Activated naive CD8-positive, alpha-beta T cell (primary cell): Measurements from ENCODE around the gene MYO5B.

ENCODE experiments used
- H3K27ac Mint-ChIP-seq: one replicate; pipeline ENCODE4 v1.8.0; 2021; ENCODE audit warnings: mixed read lengths
- H3K27me3 Mint-ChIP-seq: one replicate; pipeline ENCODE4 v1.8.0; 2021; ENCODE audit warnings: mixed read lengths
- H3K36me3 Mint-ChIP-seq: one replicate; pipeline ENCODE4 v1.8.0; 2021; ENCODE audit warnings: mixed read lengths
- H3K4me1 Mint-ChIP-seq: one replicate; pipeline ENCODE4 v1.8.0; 2021; ENCODE audit warnings: low read depth, mixed read lengths
- H3K4me3 Mint-ChIP-seq: one replicate; pipeline ENCODE4 v1.8.0; 2021; ENCODE audit warnings: mild to moderate bottlenecking, mixed read lengths
- H3K9me3 Mint-ChIP-seq: one replicate; pipeline ENCODE4 v1.8.0; 2021; ENCODE audit warnings: low read depth, mixed read lengths

Gene MYO5B

DNA sequence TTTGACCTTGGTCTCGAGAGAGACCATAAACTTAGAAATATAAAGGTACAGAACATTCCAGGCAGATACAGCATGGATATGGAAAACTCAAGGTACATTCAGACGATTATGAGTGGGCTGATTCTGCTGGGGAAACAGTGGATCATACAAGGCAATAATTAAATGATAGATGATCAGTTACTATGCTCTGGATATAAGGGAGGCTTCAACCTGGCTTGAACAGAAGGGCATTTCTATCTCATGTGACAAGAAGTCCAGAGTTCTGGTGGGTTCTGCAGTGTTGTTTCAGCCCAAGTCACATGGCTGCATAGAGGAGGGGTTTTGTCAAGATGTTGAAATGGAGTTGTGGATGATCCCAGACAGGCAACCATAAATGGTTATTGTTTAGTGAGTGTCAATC is 23.5 kb downstream of the MYO5B start:
- H3K9me3 Mint-ChIP-seq: no peaks in the 10 kb centered on the region
- H3K36me3 Mint-ChIP-seq: no peaks in the 10 kb centered on the region
- H3K27me3 Mint-ChIP-seq: peaks cover 11% of the 10 kb centered on the region
- H3K27ac Mint-ChIP-seq: no peak overlapping the region
- H3K4me3 Mint-ChIP-seq: no peak overlapping the region
- no peaks in the 10 kb centered on the region for H3K4me1 Mint-ChIP-seq

DNA sequence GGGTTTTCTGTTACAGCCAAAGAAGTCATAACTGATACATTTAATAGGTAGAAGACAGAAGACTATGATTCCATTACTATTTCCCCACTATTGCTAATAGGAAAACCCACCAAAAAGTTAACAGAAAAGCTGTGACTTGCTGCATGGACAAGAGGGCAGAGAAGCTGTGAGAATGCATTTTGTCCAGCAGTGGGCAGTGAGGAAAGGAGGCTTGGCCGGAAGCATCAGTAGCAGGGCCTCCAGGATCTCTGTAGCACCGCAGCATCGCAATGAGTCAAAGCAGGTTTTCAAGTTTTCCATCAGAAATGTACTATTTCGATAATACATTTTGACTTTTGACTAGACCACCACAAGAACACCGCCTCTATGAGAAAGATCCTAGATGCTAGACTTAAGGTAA is 24.9 kb downstream of the MYO5B start:
- H3K9me3 Mint-ChIP-seq: no peaks in the 10 kb centered on the region
- no peaks in the 10 kb centered on the region for H3K4me1 Mint-ChIP-seq
- H3K27me3 Mint-ChIP-seq: peaks cover 8% of the 10 kb centered on the region
- no peak overlapping the region for H3K27ac Mint-ChIP-seq
- no peaks in the 10 kb centered on the region for H3K36me3 Mint-ChIP-seq
- no peak overlapping the region for H3K4me3 Mint-ChIP-seq

DNA sequence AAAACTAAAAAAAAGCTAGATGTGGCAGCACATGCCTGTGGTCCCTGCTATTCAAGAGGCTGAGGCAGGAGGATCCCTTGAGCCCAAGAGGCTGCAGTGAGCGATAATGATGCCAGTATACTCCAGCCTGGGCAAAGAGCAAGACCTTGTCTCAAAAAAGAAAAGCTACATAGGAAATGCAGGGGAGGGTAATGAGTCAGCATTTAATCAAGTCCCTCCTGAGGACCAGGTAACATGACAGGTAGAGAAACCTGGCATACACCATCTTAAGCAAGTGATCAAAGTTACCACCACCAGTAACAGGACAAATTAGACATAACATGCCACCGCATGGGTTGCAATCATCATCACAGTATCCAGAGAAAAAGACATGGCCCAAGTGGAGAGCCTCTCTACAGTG is 25.8 kb downstream of the MYO5B start:
- Mint-ChIP-seq H3K4me3 (no peak overlapping the region), H3K9me3 (no peaks in the 10 kb centered on the region), H3K36me3 (no peaks in the 10 kb centered on the region), H3K4me1 (no peaks in the 10 kb centered on the region), H3K27ac (no peak overlapping the region), H3K27me3 (peaks cover 8% of the 10 kb centered on the region)

DNA sequence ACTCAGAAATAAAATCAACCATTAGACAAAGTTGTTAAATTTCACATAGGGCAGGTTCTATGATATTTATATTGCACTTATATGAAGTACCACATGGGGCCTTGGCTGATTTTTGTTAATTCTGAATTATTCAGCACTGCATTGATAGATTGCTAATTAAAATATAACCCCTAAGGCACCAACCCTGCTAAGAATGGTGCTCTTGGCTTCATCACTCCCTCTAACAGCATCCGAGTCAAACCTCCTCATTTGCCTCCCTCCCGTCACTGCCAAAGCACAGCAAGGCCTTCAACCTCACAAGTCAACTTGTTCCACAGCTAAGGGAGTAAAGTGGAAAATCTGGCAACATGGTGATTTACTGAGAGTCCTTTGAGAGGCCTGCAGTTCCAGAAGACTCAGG is 27.0 kb downstream of the MYO5B start:
- H3K4me3 Mint-ChIP-seq: no peak overlapping the region
- H3K27me3 Mint-ChIP-seq: peaks cover 4% of the 10 kb centered on the region
- H3K4me1 Mint-ChIP-seq: no peaks in the 10 kb centered on the region
- H3K27ac Mint-ChIP-seq: no peak overlapping the region
- no peaks in the 10 kb centered on the region for H3K36me3 Mint-ChIP-seq
- H3K9me3 Mint-ChIP-seq: no peaks in the 10 kb centered on the region

DNA sequence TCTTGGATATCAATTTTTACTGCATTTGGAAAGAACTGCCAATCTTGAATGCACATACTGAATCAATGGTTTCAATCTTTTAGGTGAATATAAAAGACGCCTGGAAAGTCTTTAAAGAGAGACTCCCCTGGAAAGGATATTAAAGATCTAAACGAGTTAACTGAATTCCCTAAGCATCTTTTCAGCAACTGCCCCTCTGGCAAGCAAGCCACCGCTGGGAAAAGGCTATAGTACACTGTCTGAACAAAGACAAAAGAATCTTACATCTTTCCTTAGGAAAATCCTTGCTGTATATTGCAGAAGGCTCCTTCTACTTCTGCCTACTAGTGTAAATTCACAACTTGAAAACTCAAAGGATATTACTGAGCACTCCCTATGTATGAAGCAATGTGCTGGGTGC is 28.0 kb downstream of the MYO5B start:
- no peaks in the 10 kb centered on the region for H3K9me3 Mint-ChIP-seq
- H3K4me3 Mint-ChIP-seq: no peak overlapping the region
- peaks cover 8% of the 10 kb centered on the region for H3K27me3 Mint-ChIP-seq

DNA sequence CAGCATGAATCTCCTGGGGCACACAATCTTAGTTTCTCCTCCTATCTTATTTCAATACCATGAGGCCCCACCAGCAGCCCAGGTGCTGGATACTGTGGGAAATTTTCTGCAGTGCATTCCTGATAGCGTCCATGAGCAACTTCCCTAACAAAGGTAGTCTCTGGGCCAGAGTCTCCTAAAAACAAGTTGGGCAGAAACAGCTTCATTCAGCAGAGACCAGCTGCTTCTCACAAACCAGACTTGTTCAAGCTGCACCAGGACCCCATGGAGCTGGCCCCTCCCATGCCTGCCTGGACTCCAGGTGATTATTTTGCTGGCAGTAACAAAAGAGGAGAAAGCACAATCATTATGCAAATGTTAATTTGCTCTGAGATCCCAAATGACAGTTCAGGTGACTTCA is 31.4 kb downstream of the MYO5B start:
- Mint-ChIP-seq H3K4me3 (no peak overlapping the region), H3K36me3 (no peaks in the 10 kb centered on the region), H3K27me3 (peaks cover 6% of the 10 kb centered on the region), H3K9me3 (no peaks in the 10 kb centered on the region), H3K4me1 (no peaks in the 10 kb centered on the region), H3K27ac (no peak overlapping the region)

More for the DNA sequence above, 28.0 kb downstream of the MYO5B start:
- no peaks in the 10 kb centered on the region for H3K4me1 Mint-ChIP-seq
- H3K36me3 Mint-ChIP-seq: no peaks in the 10 kb centered on the region
- no peak overlapping the region for H3K27ac Mint-ChIP-seq

DNA sequence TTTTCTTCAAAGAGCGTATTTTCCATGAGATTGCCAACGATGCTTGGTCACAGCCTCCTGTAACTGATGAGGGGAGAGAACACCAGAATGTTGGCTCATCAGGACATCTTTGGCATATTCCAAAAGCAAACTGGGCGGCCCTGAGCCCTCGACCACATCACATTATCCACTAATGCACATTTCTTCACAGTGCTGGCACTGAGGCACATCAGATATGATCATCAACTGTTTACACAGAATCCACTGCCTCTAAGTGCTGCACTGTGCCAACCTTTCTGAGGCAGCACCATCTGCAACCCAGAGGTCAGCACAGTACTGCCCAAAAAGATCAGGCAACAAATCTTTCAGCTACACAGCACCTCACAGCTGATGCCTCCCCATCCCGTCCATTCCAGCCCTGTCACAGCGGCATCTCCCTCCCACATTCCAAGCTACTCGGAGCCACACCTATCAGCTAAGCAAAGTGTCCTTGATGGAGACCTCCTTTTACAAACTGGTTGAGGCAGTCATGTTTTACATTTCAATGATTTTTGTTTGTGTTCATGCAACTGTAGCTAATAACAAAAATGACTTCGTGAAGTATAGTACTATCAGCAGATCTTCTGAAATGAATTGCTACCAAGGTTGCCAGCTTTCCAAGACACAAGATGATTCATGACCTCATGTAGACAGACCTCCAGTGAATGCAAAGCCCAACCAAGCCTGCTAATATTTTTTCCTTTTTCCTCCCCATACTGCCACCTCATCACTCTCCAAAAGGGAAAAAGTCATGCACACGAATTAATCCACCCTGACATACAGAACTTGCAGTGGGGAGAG is 32.3 kb downstream of the MYO5B start:
- no peaks in the 10 kb centered on the region for H3K4me1 Mint-ChIP-seq
- H3K4me3 Mint-ChIP-seq: no peak overlapping the region
- H3K9me3 Mint-ChIP-seq: no peaks in the 10 kb centered on the region
- peaks cover 6% of the 10 kb centered on the region for H3K27me3 Mint-ChIP-seq
- no peaks in the 10 kb centered on the region for H3K36me3 Mint-ChIP-seq
- H3K27ac Mint-ChIP-seq: no peak overlapping the region

DNA sequence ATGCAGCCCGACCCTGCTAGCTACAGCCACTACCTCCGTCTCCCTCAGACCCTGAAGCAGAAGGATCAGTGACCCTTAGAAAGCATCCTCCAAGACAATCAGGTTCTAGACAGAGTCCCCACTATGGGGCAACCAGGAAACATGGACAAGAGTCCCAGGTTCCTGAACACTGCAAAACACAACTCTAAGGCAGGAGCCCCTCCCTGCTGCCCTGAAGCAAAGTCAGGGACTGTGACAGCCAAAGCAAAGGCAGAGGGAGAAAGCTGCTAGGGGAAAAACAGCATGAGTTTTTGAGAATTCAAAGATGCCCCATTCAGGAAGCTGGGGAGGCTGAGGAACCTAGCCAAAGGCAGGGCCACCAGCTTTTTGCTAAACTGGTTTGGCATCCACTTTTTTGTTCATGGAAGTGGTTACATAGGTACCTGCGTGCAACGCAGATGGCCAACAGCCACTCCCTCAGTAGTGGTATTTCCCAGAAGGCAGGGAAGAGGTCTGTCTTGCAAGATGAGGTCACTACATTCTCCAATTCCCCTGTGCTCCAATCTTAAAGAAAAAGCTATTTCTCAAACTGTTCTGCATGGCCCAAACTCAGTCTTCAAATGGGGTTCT is 33.2 kb downstream of the MYO5B start:
- Mint-ChIP-seq H3K27me3 (peaks cover 4% of the 10 kb centered on the region), H3K27ac (no peak overlapping the region), H3K4me3 (no peak overlapping the region), H3K4me1 (no peaks in the 10 kb centered on the region), H3K36me3 (no peaks in the 10 kb centered on the region), H3K9me3 (no peaks in the 10 kb centered on the region)

DNA sequence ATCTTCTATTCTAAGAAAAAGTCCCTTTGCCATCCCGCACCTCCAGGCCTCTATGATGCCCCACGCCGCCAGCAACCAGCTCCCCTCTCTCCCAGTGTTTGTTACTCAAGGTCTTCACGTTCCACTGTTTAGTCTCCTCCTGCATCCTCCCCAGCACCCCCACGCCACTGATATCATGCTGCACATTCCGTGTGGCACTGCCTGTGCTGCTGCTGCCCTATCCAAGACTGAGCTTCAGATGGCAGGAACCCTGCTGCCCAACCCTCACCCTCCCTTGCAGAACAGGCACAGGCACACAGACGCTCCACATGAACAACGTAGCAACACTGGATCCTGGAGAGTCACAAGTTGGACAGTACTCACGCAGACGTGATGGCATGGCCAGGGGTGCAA is 35.3 kb downstream of the MYO5B start:
- peaks cover 4% of the 10 kb centered on the region for H3K27me3 Mint-ChIP-seq
- H3K27ac Mint-ChIP-seq: no peak overlapping the region
- H3K9me3 Mint-ChIP-seq: no peaks in the 10 kb centered on the region
- H3K36me3 Mint-ChIP-seq: no peaks in the 10 kb centered on the region
- no peaks in the 10 kb centered on the region for H3K4me1 Mint-ChIP-seq
- H3K4me3 Mint-ChIP-seq: no peak overlapping the region

DNA sequence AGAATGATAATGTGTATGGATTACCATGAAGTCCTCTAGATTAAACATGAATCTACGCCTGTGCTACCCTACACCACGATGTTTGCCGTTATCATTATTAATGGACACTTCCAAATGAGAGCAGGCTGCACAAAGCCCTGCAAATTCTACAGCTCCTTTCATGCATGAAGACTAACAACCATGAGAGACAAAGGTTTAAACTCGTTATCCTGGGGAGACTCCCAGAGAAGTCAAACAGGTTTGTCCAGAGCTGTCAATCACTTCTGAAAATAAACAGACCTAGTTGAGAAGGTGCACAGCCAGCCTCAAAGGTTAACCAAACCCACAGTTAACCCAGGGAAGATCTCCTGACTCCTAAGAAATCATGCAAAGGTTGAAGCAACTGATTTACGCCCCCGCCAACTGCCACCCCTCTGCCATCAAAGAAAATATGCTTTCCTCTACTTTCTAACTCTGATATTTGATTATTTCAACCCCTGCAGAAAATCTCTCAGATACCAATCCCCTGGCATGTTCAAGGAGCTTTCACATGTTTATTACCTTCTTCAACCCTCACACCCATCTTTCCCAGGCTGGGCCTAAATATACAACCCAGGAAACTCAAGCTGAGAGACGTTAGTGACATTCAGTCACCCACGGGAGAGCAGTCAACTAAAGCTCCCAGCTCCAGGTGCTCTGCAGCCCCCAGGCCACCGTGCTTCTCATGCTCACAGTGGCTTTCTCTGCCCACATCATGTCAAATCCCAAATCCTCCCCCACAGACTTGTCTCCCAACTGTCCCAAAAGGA is 35.9 kb downstream of the MYO5B start:
- peaks cover 4% of the 10 kb centered on the region for H3K27me3 Mint-ChIP-seq

DNA sequence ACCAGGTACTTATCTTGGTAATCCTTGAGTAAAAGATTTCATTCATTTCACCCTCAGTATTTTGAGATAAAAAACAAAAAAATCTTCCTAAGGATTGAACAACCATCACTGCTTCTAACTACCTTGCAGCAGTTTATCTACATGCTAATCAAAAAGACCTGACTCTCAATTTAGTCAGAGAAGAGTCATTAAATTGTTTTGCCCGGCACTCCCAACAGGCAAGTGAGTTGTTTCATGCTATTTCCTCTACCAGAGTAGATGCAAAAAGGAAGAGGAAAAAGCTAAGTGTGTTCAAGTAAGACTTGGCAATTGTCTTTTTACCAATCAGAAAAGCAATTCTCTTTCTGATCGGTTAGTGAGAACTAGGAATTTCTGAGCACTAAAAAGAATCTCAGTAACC is 39.5 kb downstream of the MYO5B start:
- no peak overlapping the region for H3K4me3 Mint-ChIP-seq
- no peak overlapping the region for H3K27ac Mint-ChIP-seq
- H3K36me3 Mint-ChIP-seq: no peaks in the 10 kb centered on the region
- H3K9me3 Mint-ChIP-seq: no peaks in the 10 kb centered on the region
- no peaks in the 10 kb centered on the region for H3K27me3 Mint-ChIP-seq
- no peaks in the 10 kb centered on the region for H3K4me1 Mint-ChIP-seq

More for the DNA sequence above, 35.9 kb downstream of the MYO5B start:
- no peaks in the 10 kb centered on the region for H3K4me1 Mint-ChIP-seq
- no peaks in the 10 kb centered on the region for H3K36me3 Mint-ChIP-seq
- H3K4me3 Mint-ChIP-seq: no peak overlapping the region
- H3K9me3 Mint-ChIP-seq: no peaks in the 10 kb centered on the region
- no peak overlapping the region for H3K27ac Mint-ChIP-seq

DNA sequence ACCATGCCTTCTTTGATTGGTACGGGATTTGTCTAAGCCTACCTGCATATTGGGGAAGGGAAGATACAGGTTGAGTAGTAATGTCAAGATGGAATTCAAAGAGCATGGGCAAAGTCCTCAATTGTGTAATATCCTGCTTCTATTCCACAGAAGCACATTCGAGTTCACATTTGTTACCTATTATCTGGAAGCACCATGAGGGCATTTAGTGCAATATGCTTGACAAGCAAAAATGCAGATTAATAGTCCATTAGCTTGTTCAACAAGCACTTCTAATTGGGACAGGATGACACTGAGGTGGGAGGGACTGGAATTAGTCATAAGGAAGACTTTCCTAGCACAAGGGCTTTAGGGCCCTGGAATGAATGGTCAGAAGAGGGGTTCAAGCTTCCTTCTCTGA is 40.5 kb downstream of the MYO5B start:
- no peaks in the 10 kb centered on the region for H3K27me3 Mint-ChIP-seq
- no peak overlapping the region for H3K27ac Mint-ChIP-seq
- no peaks in the 10 kb centered on the region for H3K9me3 Mint-ChIP-seq
- H3K4me3 Mint-ChIP-seq: no peak overlapping the region
- H3K36me3 Mint-ChIP-seq: no peaks in the 10 kb centered on the region
- no peaks in the 10 kb centered on the region for H3K4me1 Mint-ChIP-seq

DNA sequence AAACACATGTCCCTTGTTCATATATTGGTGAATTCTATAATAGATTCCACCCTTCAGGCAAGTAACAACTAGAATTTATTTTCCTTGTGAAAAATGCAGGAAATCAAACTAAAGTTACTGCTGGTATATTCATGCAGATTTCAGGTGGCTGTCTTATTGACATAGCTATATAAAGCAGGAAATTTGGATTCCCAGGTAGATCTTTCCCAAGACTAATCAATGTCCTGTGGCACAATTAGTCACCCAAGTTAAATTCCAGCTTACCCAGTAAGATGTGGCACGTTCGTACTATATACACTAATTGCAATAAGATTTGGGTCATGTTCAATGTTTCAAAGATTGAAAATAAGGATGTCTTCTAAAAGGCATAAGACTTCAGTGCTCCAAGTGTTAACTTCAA is 42.0 kb downstream of the MYO5B start:
- no peaks in the 10 kb centered on the region for H3K36me3 Mint-ChIP-seq
- H3K4me1 Mint-ChIP-seq: no peaks in the 10 kb centered on the region
- H3K4me3 Mint-ChIP-seq: no peak overlapping the region
- H3K27ac Mint-ChIP-seq: no peak overlapping the region
- H3K27me3 Mint-ChIP-seq: no peaks in the 10 kb centered on the region
- no peaks in the 10 kb centered on the region for H3K9me3 Mint-ChIP-seq

DNA sequence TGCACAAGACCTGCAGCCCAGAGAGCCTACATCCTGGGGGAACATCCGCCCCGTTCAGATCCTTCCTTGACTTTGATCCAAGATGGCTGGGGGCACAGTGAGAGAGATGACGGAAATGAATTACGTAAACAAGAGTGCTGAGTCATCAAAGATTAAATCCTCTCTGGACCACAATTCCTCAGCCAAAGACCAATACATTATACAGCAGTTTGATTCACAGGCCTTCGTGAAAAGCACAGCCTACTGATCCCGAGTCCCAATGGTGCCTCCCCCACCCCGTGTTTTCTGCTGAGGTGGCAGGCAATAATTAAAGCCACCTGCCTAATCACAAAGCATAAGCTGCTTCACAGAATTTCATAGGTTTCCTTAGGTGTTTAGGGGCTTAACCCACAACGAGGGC is 43.0 kb downstream of the MYO5B start:
- no peaks in the 10 kb centered on the region for H3K4me1 Mint-ChIP-seq
- H3K4me3 Mint-ChIP-seq: no peak overlapping the region
- no peaks in the 10 kb centered on the region for H3K9me3 Mint-ChIP-seq
- no peaks in the 10 kb centered on the region for H3K36me3 Mint-ChIP-seq
- H3K27me3 Mint-ChIP-seq: no peaks in the 10 kb centered on the region
- no peak overlapping the region for H3K27ac Mint-ChIP-seq

DNA sequence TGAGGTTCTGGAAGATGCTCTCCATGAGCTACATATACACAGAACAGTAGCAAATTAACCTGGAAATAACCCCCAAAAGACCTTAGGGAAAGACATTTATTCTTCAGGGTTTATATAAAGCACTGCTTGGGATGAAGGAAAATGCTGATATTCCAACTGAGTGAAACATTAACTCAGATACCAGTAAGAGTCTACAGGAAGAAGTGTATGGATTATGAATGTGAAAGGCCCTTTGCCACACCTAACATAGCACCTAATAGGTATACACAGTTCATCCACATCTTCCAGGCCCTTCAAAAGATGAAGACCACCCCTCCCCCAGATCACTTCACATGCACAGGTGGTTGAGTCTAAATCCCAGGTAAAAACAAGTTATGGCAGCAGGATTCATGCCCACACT is 50.4 kb downstream of the MYO5B start:
- Mint-ChIP-seq H3K4me3 (no peak overlapping the region), H3K4me1 (no peaks in the 10 kb centered on the region), H3K36me3 (no peaks in the 10 kb centered on the region)

More for the DNA sequence above, 50.4 kb downstream of the MYO5B start:
- H3K27me3 Mint-ChIP-seq: peaks cover 8% of the 10 kb centered on the region
- no peak overlapping the region for H3K27ac Mint-ChIP-seq
- H3K9me3 Mint-ChIP-seq: no peaks in the 10 kb centered on the region
